Heart right ventricle (tissue), 16 donors: ENCODE measurements around the gene SRPK1. TPM values are rescaled to one million over a fixed set of nuclear protein-coding genes. Genes with fewer than 3 reads are reported as not detected.

Experiments
- ATAC-seq, 8 donors: fragments of 200-7000 bp; cut with Tn5 transposase; one replicate each; pipeline ENCODE4 v1.9.1; 2020; ENCODE audit warnings: mild to moderate bottlenecking in 8 of 8, moderate library complexity in 8 of 8, moderate number of reproducible peaks in 1 of 8
- DNase-seq, 2 donors: peaks; one replicate each; pipeline ENCODE4 v3.0.0-alpha.2; 2020
- H3K27ac ChIP-seq, 10 donors: fragments of 200-600 bp; sonication (generic) in 2 of 10; one replicate each; pipeline versions ENCODE4 v1.5.0 to v1.8.0; 2020 to 2022; ENCODE audit warnings: mild to moderate bottlenecking in 3 of 10
- H3K27me3 ChIP-seq, 7 donors: fragments of 200-600 bp; one replicate each; pipeline ENCODE4 v1.8.0; 2021 to 2022; ENCODE audit warnings: mild to moderate bottlenecking in 2 of 7
- H3K36me3 ChIP-seq, 9 donors: fragments of 200-600 bp; sonication (generic) in 1 of 9; one replicate each; pipeline versions ENCODE4 v1.5.0 to v1.8.0; 2020 to 2022; ENCODE audit warnings: mild to moderate bottlenecking in 2 of 9
- H3K4me1 ChIP-seq, 9 donors: fragments of 200-600 bp; sonication (generic) in 1 of 9; one replicate each; pipeline versions ENCODE4 v1.5.0 to v1.8.0; 2020 to 2022; ENCODE audit warnings: mild to moderate bottlenecking in 4 of 9
- H3K4me3 ChIP-seq, 10 donors: fragments of 200-600 bp; sonication (generic) in 2 of 10; one replicate each; pipeline versions ENCODE4 v1.5.0 to v1.8.0; 2020 to 2022; ENCODE audit warnings: mild to moderate bottlenecking in 7 of 10, moderate library complexity in 2 of 10
- H3K9me3 ChIP-seq, 11 donors: fragments of 200-600 bp in 10 of 11; sonication (generic) in 2 of 11; one replicate each; pipeline versions ENCODE4 v1.5.0 to v1.8.0; 2013 to 2022; ENCODE audit warnings: mild to moderate bottlenecking in 2 of 11, control low read depth in 1 of 11, moderate library complexity in 1 of 11
- CTCF ChIP-seq, 9 donors: fragments of 200-600 bp; sonication (generic) in 2 of 9; IDR thresholded peaks; one replicate each; pipeline versions ENCODE4 v1.5.0 to v1.8.0; 2021 to 2022; ENCODE audit warnings: antibody characterized with exemption in 9 of 9, mild to moderate bottlenecking in 5 of 9, moderate library complexity in 1 of 9
- WGBS, 2 donors: extraction: QIAGEN DNeasy Blood & Tissue Kit; methylation state at CpG; one replicate each; pipeline ENCODE4 v1.1.7; 2013; ENCODE audit warnings: inconsistent platforms in 1 of 2; 5-methylcytosine and 5-hydroxymethylcytosine counted together
- intact Hi-C, 10 donors: fragments of 100-400 bp; cut with DNase I; formaldehyde crosslinking; loops; one replicate each; pipeline versions ENCODE4 v1.11.1 to v1.14.2; 2022
- polyA plus RNA-seq, 2 donors: library from polyadenylated mRNA; stranded (reverse); fragments of 200-250 nt; gene quantifications; one replicate each; pipeline ENCODE4 v1.2.3, GENCODE V29; 2013
- total RNA-seq, 10 donors: library from RNA; stranded (reverse); fragmentation: NEBNext Ultra II Directional in 3 of 10; extraction: Animal tissue kit (Norgen Biotek cat#: 25700) in 3 of 10; gene quantifications; one replicate each; pipeline versions ENCODE4 v1.2.1 to v1.2.4, GENCODE V29; 2021 to 2023
- donor health status: Arrhythmogenic right ventricular cardiomyopathy.
- donor health status: ischemic (EF 13 %, LVEDD 7.1; RV severe dilation, severe dysfunction).
- donor health status: healthy with polysubstance abuse.
- donor health status: DM: no; HTN: yes; CAD: no.
- donor health status: DM: no; HTN: no; CAD: no.
- donor health status: ischemic (EF 25% LVEDD 6.9; RV normal size, moderate dysfunction).
- donor health status: ischemic (EF 25% LVEDD 5.7; RV mildly dilated, moderate dysfunction).
- donor health status: healthy.
- donor health status: DM: yes; HTN: yes; CAD: no.
- donor health status: Ischemic cardiomyopathy.
- donor health status: ischemic (EF 35%, LVEDD 5.7; RV mildly dilated, moderate dysfunction).
- donor health status: nonischemic (EF 11% LVEDD 7.7; RV severe dilation, severe dysfunction).
- donor health status: DM: yes; HTN: yes; CAD: no.
- donor health status: PGD.
- donor health status: ischemic (EF 29% LVEDD 5.4; RV normal size, mild dysfunction).
- donor health status: nonischemic (EF 23%, LVEDD 6.1; RV moderate dilation, normal function).

The SRPK1 gene
- total and polyA plus RNA-seq, 12 donors: 6.0 to 25.6 (median 17.4) TPM

GRCh38 chr6:35903679-35904078, 17.2 kb downstream of the SRPK1 start:
- DNase-seq (no peak), ATAC-seq (no peak)
- TF ChIP-seq CTCF (IDR thresholded peaks at IDR 0.05): no peak
- intact Hi-C loops: no loop called here
- peaks cover 0 to 34% (median 0%) of the 10 kb centered on the region in 9 donors for H3K36me3 ChIP-seq
- H3K4me3 ChIP-seq: no peak overlapping the region
- H3K27ac ChIP-seq: no peak overlapping the region
- peaks cover 0 to 2% (median 0%) of the 10 kb centered on the region in 11 donors for H3K9me3 ChIP-seq
- 97% methylated on average over 4 of the region's 4 CpGs for WGBS, 2 donors
- no peaks in the 10 kb centered on the region for H3K27me3 ChIP-seq
- no peaks in the 10 kb centered on the region for H3K4me1 ChIP-seq

GRCh38 chr6:35900448-35900847, 20.4 kb downstream of the SRPK1 start:
- H3K9me3 ChIP-seq: no peaks in the 10 kb centered on the region
- intact Hi-C loops: no loop called here
- no peak overlapping the region for H3K4me3 ChIP-seq
- H3K27ac ChIP-seq: no peak overlapping the region
- ATAC-seq (no peak), DNase-seq (no peak)
- H3K4me1 ChIP-seq: no peaks in the 10 kb centered on the region
- H3K27me3 ChIP-seq: no peaks in the 10 kb centered on the region
- peaks cover 0 to 40% (median 0%) of the 10 kb centered on the region in 9 donors for H3K36me3 ChIP-seq
- no peak for TF ChIP-seq CTCF (IDR thresholded peaks at IDR 0.05)
- WGBS, 2 donors: 91% methylated on average over 4 of the region's 4 CpGs

GRCh38 chr6:35898003-35898402, 22.9 kb downstream of the SRPK1 start:
- no peak overlapping the region for H3K27ac ChIP-seq
- no peak for TF ChIP-seq CTCF (IDR thresholded peaks at IDR 0.05)
- peaks cover 0 to 4% (median 0%) of the 10 kb centered on the region in 9 donors for H3K4me1 ChIP-seq
- H3K36me3 ChIP-seq: peaks cover 0 to 25% (median 0%) of the 10 kb centered on the region in 9 donors
- H3K9me3 ChIP-seq: no peaks in the 10 kb centered on the region
- no peak overlapping the region for H3K4me3 ChIP-seq
- DNase-seq: no peak
- WGBS, 2 donors: 97 to 100% methylated on average over 2 of the region's 2 CpGs
- ATAC-seq: no peak
- H3K27me3 ChIP-seq: no peaks in the 10 kb centered on the region
- intact Hi-C loops: no loop called here

GRCh38 chr6:35897486-35897885, 23.4 kb downstream of the SRPK1 start:
- WGBS, 2 donors: 97 to 100% methylated on average over 4 of the region's 4 CpGs
- Histone ChIP-seq H3K9me3 (no peaks in the 10 kb centered on the region), H3K4me3 (no peak overlapping the region), H3K27ac (no peak overlapping the region), H3K36me3 (peaks cover 0 to 19% (median 0%) of the 10 kb centered on the region in 9 donors), H3K27me3 (no peaks in the 10 kb centered on the region), H3K4me1 (peaks cover 0 to 4% (median 0%) of the 10 kb centered on the region in 9 donors)
- DNase-seq: no peak
- no peak for TF ChIP-seq CTCF (IDR thresholded peaks at IDR 0.05)
- intact Hi-C loops: no loop called here
- ATAC-seq: no peak
